Neural progenitor cell (in vitro differentiated cells): ENCODE measurements around the gene METAP2. TPM values are rescaled to one million over a fixed set of nuclear protein-coding genes. Genes with fewer than 3 reads are reported as not detected.

Experiments used
- DNase-seq: peaks from one replicate; pipeline ENCODE4 v3.0.0-alpha.2; 2016; ENCODE audit warnings: low spot score
- H2AFZ ChIP-seq: fragments of 200-600 bp; sonication (generic); replicated peaks from 2 replicates; pipeline ENCODE4 v1.6.1; 2016; ENCODE audit warnings: antibody characterized with exemption
- H3F3A ChIP-seq: fragments of 200-600 bp; sonication (generic); 2 replicates; pipeline ENCODE4 v1.6.1; 2016; ENCODE audit warnings: antibody characterized with exemption, low read depth
- H3K27ac ChIP-seq: fragments of 200-600 bp; sonication (generic); 2 replicates; pipeline ENCODE4 v1.5.1; 2016; ENCODE audit warnings: mild to moderate bottlenecking
- H3K27me3 ChIP-seq: fragments of 200-600 bp; sonication (generic); 2 replicates; pipeline ENCODE4 v1.6.1; 2016; ENCODE audit warnings: mild to moderate bottlenecking, moderate library complexity
- H3K36me3 ChIP-seq: fragments of 200-600 bp; sonication (generic); 2 replicates; pipeline ENCODE4 v1.5.1; 2016
- H3K4me1 ChIP-seq: fragments of 200-600 bp; sonication (generic); 2 replicates; pipeline ENCODE4 v1.6.1; 2016; ENCODE audit warnings: mixed run types
- H3K4me2 ChIP-seq: fragments of 200-600 bp; sonication (generic); 2 replicates; pipeline ENCODE4 v1.6.1; 2016
- H3K4me3 ChIP-seq: fragments of 200-600 bp; sonication (generic); 2 replicates; pipeline ENCODE4 v1.5.1; 2016
- H3K79me2 ChIP-seq: fragments of 200-600 bp; sonication (generic); 2 replicates; pipeline ENCODE4 v1.6.1; 2016; ENCODE audit warnings: low read depth
- H3K9ac ChIP-seq: fragments of 200-600 bp; sonication (generic); 2 replicates; pipeline ENCODE4 v1.6.1; 2016
- H3K9me3 ChIP-seq: fragments of 200-600 bp; sonication (generic); 2 replicates; pipeline ENCODE4 v1.5.1; 2016; ENCODE audit warnings: low read depth
- H4K20me1 ChIP-seq: fragments of 200-600 bp; sonication (generic); 2 replicates; pipeline ENCODE4 v1.6.1; 2016; ENCODE audit warnings: low read depth
- H3K27ac Mint-ChIP-seq: 3 replicates; pipeline ENCODE4 v1.8.0; 2021; ENCODE audit warnings: mixed read lengths
- H3K27me3 Mint-ChIP-seq: 2 replicates; pipeline ENCODE4 v1.8.0; 2022; ENCODE audit warnings: low read depth, mild to moderate bottlenecking, inconsistent platforms, moderate library complexity, mixed read lengths; ENCODE audit not compliant: insufficient read depth
- H3K36me3 Mint-ChIP-seq: 3 replicates; pipeline ENCODE4 v1.8.0; 2021; ENCODE audit warnings: mixed read lengths
- H3K4me1 Mint-ChIP-seq: 3 replicates; pipeline ENCODE4 v1.8.0; 2021; ENCODE audit warnings: mixed read lengths
- H3K4me3 Mint-ChIP-seq: 3 replicates; pipeline ENCODE4 v1.8.0; 2021; ENCODE audit warnings: mild to moderate bottlenecking, moderate library complexity, mixed read lengths
- H3K9me3 Mint-ChIP-seq: 3 replicates; pipeline ENCODE4 v1.8.0; 2020; ENCODE audit warnings: mixed read lengths
- EZH2 ChIP-seq: fragments of 200-600 bp; sonication (generic); IDR thresholded peaks from 2 replicates; pipeline ENCODE4 v1.6.1; 2017; ENCODE audit warnings: antibody characterized with exemption, mild to moderate bottlenecking, moderate library complexity
- EZH2phosphoT487 ChIP-seq: fragments of 200-600 bp; sonication (generic); IDR thresholded peaks from 2 replicates; pipeline ENCODE4 v1.6.1; 2017; ENCODE audit warnings: antibody characterized with exemption
- total RNA-seq: library from RNA; depleted of rRNA; stranded (reverse); fragments of >200 nt; gene quantifications from 2 replicates; pipeline ENCODE4 v1.2.3, GENCODE V29; 2015; ENCODE audit warnings: low replicate concordance
- TF ChIP-seq, protein P1 (sequence below): fragments of 200-600 bp; sonication (generic); IDR thresholded peaks from 2 replicates; pipeline ENCODE4 v1.5.1; 2017; ENCODE audit warnings: antibody characterized with exemption, mild to moderate bottlenecking

Gene METAP2
- total RNA-seq, 1 donor from 2014 or later, result 231 TPM

DNA sequence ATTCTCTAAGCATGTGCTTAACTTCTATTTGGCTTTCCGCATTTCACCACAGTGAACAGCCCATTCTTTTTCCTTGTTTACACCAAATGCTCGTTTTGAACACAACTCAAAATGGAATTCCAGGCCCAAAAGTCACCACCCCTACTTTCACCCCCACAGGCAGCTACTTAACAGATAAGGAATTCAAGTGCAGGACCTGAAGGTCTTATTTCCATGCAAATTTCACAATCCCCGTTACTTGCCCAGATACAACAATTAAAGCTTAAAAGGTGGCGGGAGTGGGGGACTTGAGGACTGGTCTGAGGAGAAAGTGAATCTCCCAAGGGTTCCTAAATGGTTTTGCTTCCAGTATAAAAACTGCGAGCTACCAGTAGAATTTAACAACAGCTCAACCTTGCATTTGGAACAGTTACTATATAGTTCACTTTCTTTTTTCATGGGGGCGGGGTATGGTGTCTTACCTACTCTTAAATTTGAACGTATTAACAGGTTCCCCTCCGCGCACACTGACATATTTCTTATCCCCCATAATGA, 73.6 kb downstream of the METAP2 start:
- Mint-ChIP-seq H3K36me3 (peaks cover 8% of the 10 kb centered on the region), H3K4me3 (peak overlapping the region; percentile 89), H3K4me1 (peaks cover 51% of the 10 kb centered on the region), H3K27me3 (peaks cover 5% of the 10 kb centered on the region), H3K9me3 (peaks cover 7% of the 10 kb centered on the region), H3K27ac (peak overlapping the region; percentile 53)
- peaks cover 53% of the 10 kb centered on the region for H3K4me1 ChIP-seq
- peak overlapping the region; percentile 97 for H2AFZ ChIP-seq
- peak overlapping the region; percentile 96 for H3K4me3 ChIP-seq
- peaks cover 73% of the 10 kb centered on the region for H3K79me2 ChIP-seq
- H3K27ac ChIP-seq, result peak overlapping the region; percentile 94
- H4K20me1 ChIP-seq, result no peaks in the 10 kb centered on the region
- no peak for TF ChIP-seq EZH2
- TF ChIP-seq, protein P1, sequence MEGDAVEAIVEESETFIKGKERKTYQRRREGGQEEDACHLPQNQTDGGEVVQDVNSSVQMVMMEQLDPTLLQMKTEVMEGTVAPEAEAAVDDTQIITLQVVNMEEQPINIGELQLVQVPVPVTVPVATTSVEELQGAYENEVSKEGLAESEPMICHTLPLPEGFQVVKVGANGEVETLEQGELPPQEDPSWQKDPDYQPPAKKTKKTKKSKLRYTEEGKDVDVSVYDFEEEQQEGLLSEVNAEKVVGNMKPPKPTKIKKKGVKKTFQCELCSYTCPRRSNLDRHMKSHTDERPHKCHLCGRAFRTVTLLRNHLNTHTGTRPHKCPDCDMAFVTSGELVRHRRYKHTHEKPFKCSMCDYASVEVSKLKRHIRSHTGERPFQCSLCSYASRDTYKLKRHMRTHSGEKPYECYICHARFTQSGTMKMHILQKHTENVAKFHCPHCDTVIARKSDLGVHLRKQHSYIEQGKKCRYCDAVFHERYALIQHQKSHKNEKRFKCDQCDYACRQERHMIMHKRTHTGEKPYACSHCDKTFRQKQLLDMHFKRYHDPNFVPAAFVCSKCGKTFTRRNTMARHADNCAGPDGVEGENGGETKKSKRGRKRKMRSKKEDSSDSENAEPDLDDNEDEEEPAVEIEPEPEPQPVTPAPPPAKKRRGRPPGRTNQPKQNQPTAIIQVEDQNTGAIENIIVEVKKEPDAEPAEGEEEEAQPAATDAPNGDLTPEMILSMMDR, result no peak
- peak; percentile 54 for DNase-seq
- no peaks in the 10 kb centered on the region for H3K27me3 ChIP-seq
- peaks cover 4% of the 10 kb centered on the region for H3K9me3 ChIP-seq
- H3K9ac ChIP-seq, result peak overlapping the region; percentile 64
- H3K4me2 ChIP-seq, result peak overlapping the region; percentile 93
- H3K36me3 ChIP-seq, result no peaks in the 10 kb centered on the region
- H3F3A ChIP-seq, result peaks cover 67% of the 10 kb centered on the region

DNA sequence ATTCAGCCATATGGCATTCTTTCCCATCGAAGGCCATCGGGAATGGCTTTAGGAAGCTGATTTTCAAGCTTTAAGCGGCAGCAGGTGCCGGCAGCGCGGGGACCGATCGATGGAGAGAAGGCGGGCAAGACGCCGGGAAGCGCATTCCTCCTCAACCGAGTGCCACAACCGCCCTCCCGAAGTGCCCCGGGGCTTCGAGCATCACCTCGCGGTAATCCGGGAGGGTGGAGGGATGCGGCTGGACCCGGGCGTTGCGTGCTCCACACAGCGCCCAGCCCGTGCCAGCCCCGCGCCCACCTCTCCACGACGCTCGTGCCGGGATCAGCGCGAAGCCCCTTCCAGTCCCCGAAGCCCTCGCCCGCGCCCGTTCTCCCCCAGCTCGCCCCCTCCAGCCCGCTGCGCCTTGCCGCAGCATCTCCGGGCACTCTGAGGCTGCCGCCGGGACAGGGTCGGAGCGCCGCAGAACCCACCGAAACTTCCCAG, 74.1 kb downstream of the METAP2 start:
- H3K4me3 Mint-ChIP-seq, result peak overlapping the region; percentile 89
- H3K4me1 ChIP-seq, result peaks cover 53% of the 10 kb centered on the region
- H3K27me3 ChIP-seq, result no peaks in the 10 kb centered on the region
- peak overlapping the region; percentile 93 for H3K4me2 ChIP-seq
- H3K79me2 ChIP-seq, result peaks cover 68% of the 10 kb centered on the region
- H3K36me3 Mint-ChIP-seq, result peaks cover 8% of the 10 kb centered on the region
- TF ChIP-seq EZH2phosphoT487, result peak; percentile 29
- TF ChIP-seq EZH2, result no peak
- peaks cover 51% of the 10 kb centered on the region for H3K4me1 Mint-ChIP-seq
- peak overlapping the region; percentile 94 for H3K27ac ChIP-seq
- peaks cover 4% of the 10 kb centered on the region for H3K9me3 ChIP-seq
- peak overlapping the region; percentile 97 for H2AFZ ChIP-seq
- DNase-seq, result peak; percentile 84
- peak overlapping the region; percentile 96 for H3K4me3 ChIP-seq
- no peaks in the 10 kb centered on the region for H4K20me1 ChIP-seq
- no peaks in the 10 kb centered on the region for H3K36me3 ChIP-seq
- peaks cover 8% of the 10 kb centered on the region for H3K27me3 Mint-ChIP-seq
- peaks cover 7% of the 10 kb centered on the region for H3K9me3 Mint-ChIP-seq
- H3K27ac Mint-ChIP-seq, result peak overlapping the region; percentile 53
- peaks cover 67% of the 10 kb centered on the region for H3F3A ChIP-seq
- peak overlapping the region; percentile 64 for H3K9ac ChIP-seq

DNA sequence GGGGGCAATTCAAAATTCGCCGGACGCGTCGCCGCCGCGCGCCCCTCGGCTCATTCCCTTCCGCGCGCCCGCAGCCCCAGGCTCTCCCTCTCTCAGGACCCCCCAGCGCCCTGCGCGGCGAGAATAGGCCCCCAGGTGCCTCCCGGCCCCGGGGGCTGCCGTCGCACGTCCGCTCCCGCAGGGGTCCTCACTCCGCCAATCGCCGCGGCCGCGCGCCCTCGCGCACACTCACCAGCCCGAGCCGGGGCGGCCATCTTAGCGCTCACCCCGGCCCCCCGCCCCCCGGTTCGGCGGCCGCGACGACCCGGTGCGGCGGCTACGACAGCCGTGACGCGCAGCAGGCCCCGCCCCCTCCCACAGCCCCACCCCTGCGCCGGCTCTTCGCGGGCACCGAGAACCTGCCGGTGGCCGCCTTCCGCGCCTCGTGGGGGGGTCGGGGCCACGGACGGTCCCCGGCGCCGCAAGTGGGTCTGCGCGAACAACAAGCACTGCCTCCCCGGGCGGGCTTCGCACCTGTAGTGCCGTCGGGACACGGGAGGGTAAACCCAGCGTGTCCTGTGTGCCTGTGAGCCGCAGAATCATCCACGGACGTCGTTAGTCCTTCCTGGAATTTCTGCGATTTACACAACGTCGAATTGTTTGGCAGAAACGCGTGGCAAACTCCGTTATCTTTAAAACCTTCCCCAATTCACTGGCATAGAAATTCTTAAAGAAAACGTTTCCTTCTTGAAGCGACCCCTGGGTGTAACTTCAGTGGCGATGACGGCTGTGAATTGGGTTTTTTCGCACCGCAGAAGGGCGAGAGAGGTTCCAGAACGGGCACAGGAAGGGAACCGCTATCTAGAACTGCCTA, 74.8 kb downstream of the METAP2 start:
- Mint-ChIP-seq H3K27me3 (peaks cover 8% of the 10 kb centered on the region), H3K27ac (no peak overlapping the region), H3K36me3 (peaks cover 6% of the 10 kb centered on the region), H3K9me3 (peaks cover 7% of the 10 kb centered on the region), H3K4me1 (peaks cover 51% of the 10 kb centered on the region), H3K4me3 (peak overlapping the region; percentile 89)
- Histone ChIP-seq H3K27ac (peak overlapping the region; percentile 94), H4K20me1 (no peaks in the 10 kb centered on the region), H3K27me3 (no peaks in the 10 kb centered on the region), H3K4me3 (peak overlapping the region; percentile 96), H3K4me1 (peaks cover 53% of the 10 kb centered on the region), H3K9ac (peak overlapping the region; percentile 64), H3K36me3 (no peaks in the 10 kb centered on the region), H3K4me2 (peak overlapping the region; percentile 93), H3K9me3 (peaks cover 4% of the 10 kb centered on the region), H2AFZ (peak overlapping the region; percentile 97), H3K79me2 (peaks cover 61% of the 10 kb centered on the region), H3F3A (peaks cover 67% of the 10 kb centered on the region)
- peak; percentile 91 for DNase-seq
- TF ChIP-seq EZH2 (no peak), EZH2phosphoT487 (no peak)
- TF ChIP-seq, protein P1, result no peak
